HG02610 (cell line): ENCODE results near the gene PSME2.

Experiments used
- ATAC-seq: cut with Tn5 transposase; IDR thresholded peaks from one replicate; pipeline ENCODE4 v1.9.1; 2021; ENCODE audit warnings: mild to moderate bottlenecking, moderate library complexity; ENCODE audit not compliant: unreplicated experiment

The PSME2 gene

GRCh38 chr14:24179961-24180796 is 33.8 kb upstream of the PSME2 start:
- no peak for ATAC-seq

GRCh38 chr14:24179294-24179960 is 33.0 kb upstream of the PSME2 start:
- ATAC-seq: no peak

- no peak for ATAC-seq
Measured at GRCh38 chr14:24178399-24179178, 32.2 kb upstream of the PSME2 start.

- no peak for ATAC-seq
Measured at GRCh38 chr14:24177891-24178290, 31.5 kb upstream of the PSME2 start.

GRCh38 chr14:24177041-24177825 is 30.8 kb upstream of the PSME2 start:
- ATAC-seq: no peak

- no peak for ATAC-seq
Measured at GRCh38 chr14:24176599-24176998, 30.2 kb upstream of the PSME2 start.

- ATAC-seq: no peak
Measured at GRCh38 chr14:24172871-24173281, 26.5 kb upstream of the PSME2 start.

GRCh38 chr14:24172261-24172860 is 26.0 kb upstream of the PSME2 start:
- no peak for ATAC-seq

- ATAC-seq: peak; percentile 60
Measured at GRCh38 chr14:24171422-24172260, 25.2 kb upstream of the PSME2 start, which contains the start of gene REC8. Gene REC8 (plus strand): TSS chr14:24172080. CDS start chr14:24172553, 473 bp downstream.

- no peak for ATAC-seq
Measured at GRCh38 chr14:24167469-24168114, 21.2 kb upstream of the PSME2 start.

- no peak for ATAC-seq
Measured at GRCh38 chr14:24165785-24166184, 19.4 kb upstream of the PSME2 start.

- no peak for ATAC-seq
Measured at GRCh38 chr14:24164518-24164991, 18.1 kb upstream of the PSME2 start.

GRCh38 chr14:24162093-24162492 is 15.7 kb upstream of the PSME2 start:
- ATAC-seq: no peak

- ATAC-seq: peak; percentile 77
Measured at GRCh38 chr14:24160850-24161804, 14.7 kb upstream of the PSME2 start, which contains the start of gene IRF9. Gene IRF9 (plus strand): TSS chr14:24161265. CDS start chr14:24162145, 880 bp downstream.

GRCh38 chr14:24160499-24160849 is 14.1 kb upstream of the PSME2 start:
- ATAC-seq: no peak

- ATAC-seq: no peak
Measured at GRCh38 chr14:24159777-24160498, 13.5 kb upstream of the PSME2 start.

GRCh38 chr14:24157331-24157730 is 10.9 kb upstream of the PSME2 start:
- no peak for ATAC-seq
